HepG2 (cell line): ENCODE data around the gene DCC.

Experiments
- AHDC1 ChIP-seq: sonication (generic); formaldehyde crosslinking; IDR thresholded peaks from 2 replicates; pipeline ENCODE4 v1.5.1; 2020; ENCODE audit warnings: mild to moderate bottlenecking, missing genetic modification reagents, borderline replicate concordance
- FOXM1 ChIP-seq: sonication (generic); formaldehyde crosslinking; IDR thresholded peaks from 2 replicates; pipeline ENCODE4 v1.5.0; 2020; ENCODE audit warnings: missing genetic modification reagents
- KAT8 ChIP-seq: IDR thresholded peaks from 2 replicates; pipeline ENCODE4 v1.6.1; 2016; ENCODE audit warnings: missing genetic modification reagents, missing compliant biosample characterization
- KDM6A ChIP-seq: IDR thresholded peaks from 2 replicates; pipeline ENCODE4 v1.6.1; 2016; ENCODE audit warnings: low read depth
- POLR2AphosphoS5 ChIP-seq: IDR thresholded peaks from 2 replicates; pipeline ENCODE4 v1.6.1; 2012; ENCODE audit warnings: low read depth, low read length
- SMAD1 ChIP-seq: sonication (generic); formaldehyde crosslinking; IDR thresholded peaks from 2 replicates; pipeline ENCODE4 v1.4.0; 2020; ENCODE audit warnings: missing genetic modification reagents, low read depth, mild to moderate bottlenecking, borderline replicate concordance
- ZBTB3 ChIP-seq: sonication (generic); formaldehyde crosslinking; IDR thresholded peaks from 2 replicates; pipeline ENCODE4 v1.4.0; 2020; ENCODE audit warnings: low read depth, mild to moderate bottlenecking, moderate library complexity, missing genetic modification reagents, borderline replicate concordance
- ZNF235 ChIP-seq: sonication (generic); formaldehyde crosslinking; IDR thresholded peaks from 2 replicates; pipeline ENCODE4 v1.8.1; 2023; ENCODE audit warnings: mild to moderate bottlenecking, missing genetic modification reagents, borderline replicate concordance
- ZNF672 ChIP-seq: sonication (generic); formaldehyde crosslinking; IDR thresholded peaks from 2 replicates; pipeline ENCODE4 v1.8.1; 2022; ENCODE audit warnings: missing genetic modification reagents
- ZNF678 ChIP-seq: sonication (generic); formaldehyde crosslinking; IDR thresholded peaks from 2 replicates; pipeline ENCODE4 v1.4.0; 2020; ENCODE audit warnings: mild to moderate bottlenecking, missing genetic modification reagents
- TF ChIP-seq, protein P1 (sequence below): sonication (generic); formaldehyde crosslinking; IDR thresholded peaks from 2 replicates; pipeline ENCODE4 v1.5.0; 2020; ENCODE audit warnings: mild to moderate bottlenecking, missing genetic modification reagents, moderate library complexity

- TF ChIP-seq ZNF678 (CRISPR knock-in tag) (no peak), ZNF672 (no peak), ZBTB3 (no peak), KDM6A (CRISPR knock-in tag) (no peak), FOXM1 (no peak), KAT8 (CRISPR knock-in tag) (no peak), POLR2AphosphoS5 (no peak), AHDC1 (CRISPR knock-in tag) (no peak), SMAD1 (CRISPR knock-in tag) (no peak), ZNF235 (CRISPR knock-in tag) (no peak)
- TF ChIP-seq, protein P1, sequence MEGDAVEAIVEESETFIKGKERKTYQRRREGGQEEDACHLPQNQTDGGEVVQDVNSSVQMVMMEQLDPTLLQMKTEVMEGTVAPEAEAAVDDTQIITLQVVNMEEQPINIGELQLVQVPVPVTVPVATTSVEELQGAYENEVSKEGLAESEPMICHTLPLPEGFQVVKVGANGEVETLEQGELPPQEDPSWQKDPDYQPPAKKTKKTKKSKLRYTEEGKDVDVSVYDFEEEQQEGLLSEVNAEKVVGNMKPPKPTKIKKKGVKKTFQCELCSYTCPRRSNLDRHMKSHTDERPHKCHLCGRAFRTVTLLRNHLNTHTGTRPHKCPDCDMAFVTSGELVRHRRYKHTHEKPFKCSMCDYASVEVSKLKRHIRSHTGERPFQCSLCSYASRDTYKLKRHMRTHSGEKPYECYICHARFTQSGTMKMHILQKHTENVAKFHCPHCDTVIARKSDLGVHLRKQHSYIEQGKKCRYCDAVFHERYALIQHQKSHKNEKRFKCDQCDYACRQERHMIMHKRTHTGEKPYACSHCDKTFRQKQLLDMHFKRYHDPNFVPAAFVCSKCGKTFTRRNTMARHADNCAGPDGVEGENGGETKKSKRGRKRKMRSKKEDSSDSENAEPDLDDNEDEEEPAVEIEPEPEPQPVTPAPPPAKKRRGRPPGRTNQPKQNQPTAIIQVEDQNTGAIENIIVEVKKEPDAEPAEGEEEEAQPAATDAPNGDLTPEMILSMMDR (CRISPR knock-in tag), result no peak
These were observed 27.7 kb upstream of the DCC start for GRCh38 chr18:52312346-52312745.
